Hepatocyte (in vitro differentiated cells): ENCODE results near the gene MRPL41. TPM values are rescaled to one million over a fixed set of nuclear protein-coding genes. Genes with fewer than 3 reads are reported as not detected.

Experiments used
- DNase-seq: peaks from one replicate; pipeline ENCODE4 v3.0.0-alpha.2; 2016; ENCODE audit warnings: low spot score
- H2AFZ ChIP-seq: fragments of 200-600 bp; sonication (generic); 2 replicates; pipeline ENCODE4 v1.6.0; 2016; ENCODE audit warnings: antibody characterized with exemption, mild to moderate bottlenecking
- H3K27ac ChIP-seq: fragments of 200-600 bp; sonication (generic); 2 replicates; pipeline ENCODE4 v1.5.1; 2016; ENCODE audit warnings: mild to moderate bottlenecking
- H3K27me3 ChIP-seq: fragments of 200-600 bp; sonication (generic); 2 replicates; pipeline ENCODE4 v1.6.1; 2016
- H3K36me3 ChIP-seq: fragments of 200-600 bp; sonication (generic); replicated peaks from 2 replicates; pipeline ENCODE4 v1.5.1; 2016; ENCODE audit warnings: low read depth; ENCODE audit not compliant: insufficient read depth
- H3K4me1 ChIP-seq: fragments of 200-600 bp; sonication (generic); 2 replicates; pipeline ENCODE4 v1.5.1; 2016; ENCODE audit warnings: mild to moderate bottlenecking, moderate library complexity; ENCODE audit not compliant: insufficient read depth
- H3K4me2 ChIP-seq: fragments of 200-600 bp; sonication (generic); 2 replicates; pipeline ENCODE4 v1.6.0; 2016
- H3K4me3 ChIP-seq: fragments of 200-600 bp; sonication (generic); 2 replicates; pipeline ENCODE4 v1.5.1; 2016; ENCODE audit warnings: mild to moderate bottlenecking
- H3K79me2 ChIP-seq: fragments of 200-600 bp; sonication (generic); 2 replicates; pipeline ENCODE4 v1.6.0; 2017; ENCODE audit warnings: mild to moderate bottlenecking
- H3K9me2 ChIP-seq: fragments of 200-600 bp; sonication (generic); replicated peaks from 2 replicates; pipeline ENCODE4 v1.6.0; 2017; ENCODE audit warnings: mild to moderate bottlenecking; ENCODE audit not compliant: insufficient read depth
- H3K9me3 ChIP-seq: fragments of 200-600 bp; sonication (generic); 2 replicates; pipeline ENCODE4 v1.5.1; 2016; ENCODE audit warnings: low read depth, mild to moderate bottlenecking
- H4K20me1 ChIP-seq: fragments of 200-600 bp; sonication (generic); 2 replicates; pipeline ENCODE4 v1.6.0; 2016; ENCODE audit warnings: mild to moderate bottlenecking; ENCODE audit not compliant: insufficient read depth, poor library complexity, severe bottlenecking
- EZH2 ChIP-seq: fragments of 200-600 bp; sonication (generic); IDR thresholded peaks from 2 replicates; pipeline ENCODE4 v1.6.1; 2016; ENCODE audit warnings: antibody characterized with exemption, mild to moderate bottlenecking, borderline replicate concordance
- EZH2phosphoT487 ChIP-seq: fragments of 200-600 bp; sonication (generic); IDR thresholded peaks from one replicate; pipeline ENCODE4 v1.6.1; 2018; ENCODE audit warnings: antibody characterized with exemption, mild to moderate bottlenecking, low read depth, moderate library complexity; ENCODE audit not compliant: unreplicated experiment, severe bottlenecking
- WGBS: methylation state at CpG from one replicate; pipeline ENCODE4 v1.1.6; 2016; ENCODE audit warnings: low lambda C conversion rate; ENCODE audit errors: missing lambda C conversion rate; 5-methylcytosine and 5-hydroxymethylcytosine counted together
- polyA plus RNA-seq: library from polyadenylated mRNA; unstranded; fragments of >200 nt; fragmentation: Nextera tagmentation; extraction: Ambion mirVana; gene quantifications from 2 replicates; pipeline ENCODE4 v1.2.1, GENCODE V29; 2016
- total RNA-seq: library from RNA; depleted of rRNA; stranded (reverse); fragments of >200 nt; gene quantifications from 2 replicates; pipeline ENCODE4 v1.2.3, GENCODE V29; 2014
- TF ChIP-seq, protein P1 (sequence below): fragments of 200-600 bp; sonication (generic); IDR thresholded peaks from 2 replicates; pipeline ENCODE4 v1.5.1; 2016; ENCODE audit warnings: antibody characterized with exemption, mild to moderate bottlenecking; ENCODE audit not compliant: poor library complexity

The MRPL41 gene
- total and polyA plus RNA-seq, 2 experiments from 2014 or later, result 36.6 to 86.0 TPM

DNA sequence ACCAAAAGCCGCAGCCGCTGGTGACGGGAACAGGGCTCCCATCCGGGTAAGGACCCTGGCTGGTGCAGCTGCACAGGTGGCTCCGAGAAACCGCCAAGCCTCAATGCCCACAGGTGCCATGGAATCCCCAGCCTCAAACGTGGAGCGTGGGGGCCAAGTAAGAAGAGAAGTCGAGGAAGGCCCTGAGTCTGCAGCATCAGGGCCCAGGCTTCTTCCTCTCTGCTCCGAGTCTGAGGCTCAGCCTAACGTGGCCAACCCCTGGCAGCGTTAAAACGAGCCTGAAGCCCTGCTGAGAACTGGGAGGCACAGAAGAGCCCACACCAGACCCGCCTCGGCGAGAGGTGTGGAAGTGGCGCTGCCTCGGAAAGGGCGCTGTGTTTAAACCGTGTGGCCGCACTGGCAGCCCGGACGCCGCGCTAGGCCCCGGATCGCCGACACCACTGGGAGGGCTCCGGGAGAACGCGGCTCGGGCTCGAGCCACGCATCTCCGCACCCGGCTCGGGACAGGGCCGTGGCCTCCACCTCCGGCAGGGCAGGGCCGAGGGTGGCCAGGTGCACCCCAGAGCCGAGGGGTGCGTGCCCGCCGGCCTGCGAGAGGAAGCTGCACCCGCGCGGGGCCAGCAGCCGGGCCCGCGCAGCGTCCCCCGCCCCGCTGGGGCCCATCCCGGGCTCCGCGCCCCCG, 37.9 kb downstream of the MRPL41 start:
- Histone ChIP-seq H3K79me2 (peaks cover 31% of the 10 kb centered on the region), H3K27ac (peak overlapping the region; percentile 37), H3K9me3 (no peaks in the 10 kb centered on the region), H2AFZ (no peak overlapping the region), H3K4me2 (peak overlapping the region; percentile 98), H3K36me3 (no peaks in the 10 kb centered on the region), H3K27me3 (no peaks in the 10 kb centered on the region), H3K9me2 (no peaks in the 10 kb centered on the region), H3K4me1 (peaks cover 7% of the 10 kb centered on the region), H3K4me3 (peak overlapping the region; percentile 72), H4K20me1 (peaks cover 10% of the 10 kb centered on the region)
- whole genome bisulfite sequencing, result 14% methylated on average over 40 of the region's 58 CpGs
- peak; percentile 48 for DNase-seq
- TF ChIP-seq EZH2phosphoT487 (no peak), EZH2 (no peak)
- TF ChIP-seq, protein P1, sequence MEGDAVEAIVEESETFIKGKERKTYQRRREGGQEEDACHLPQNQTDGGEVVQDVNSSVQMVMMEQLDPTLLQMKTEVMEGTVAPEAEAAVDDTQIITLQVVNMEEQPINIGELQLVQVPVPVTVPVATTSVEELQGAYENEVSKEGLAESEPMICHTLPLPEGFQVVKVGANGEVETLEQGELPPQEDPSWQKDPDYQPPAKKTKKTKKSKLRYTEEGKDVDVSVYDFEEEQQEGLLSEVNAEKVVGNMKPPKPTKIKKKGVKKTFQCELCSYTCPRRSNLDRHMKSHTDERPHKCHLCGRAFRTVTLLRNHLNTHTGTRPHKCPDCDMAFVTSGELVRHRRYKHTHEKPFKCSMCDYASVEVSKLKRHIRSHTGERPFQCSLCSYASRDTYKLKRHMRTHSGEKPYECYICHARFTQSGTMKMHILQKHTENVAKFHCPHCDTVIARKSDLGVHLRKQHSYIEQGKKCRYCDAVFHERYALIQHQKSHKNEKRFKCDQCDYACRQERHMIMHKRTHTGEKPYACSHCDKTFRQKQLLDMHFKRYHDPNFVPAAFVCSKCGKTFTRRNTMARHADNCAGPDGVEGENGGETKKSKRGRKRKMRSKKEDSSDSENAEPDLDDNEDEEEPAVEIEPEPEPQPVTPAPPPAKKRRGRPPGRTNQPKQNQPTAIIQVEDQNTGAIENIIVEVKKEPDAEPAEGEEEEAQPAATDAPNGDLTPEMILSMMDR, result no peak

- TF ChIP-seq EZH2phosphoT487, result no peak
- TF ChIP-seq, protein P1, result no peak
- TF ChIP-seq EZH2, result no peak
- H3K4me1 ChIP-seq, result peaks cover 7% of the 10 kb centered on the region
- no peak overlapping the region for H2AFZ ChIP-seq
- H3K36me3 ChIP-seq, result no peaks in the 10 kb centered on the region
- no peaks in the 10 kb centered on the region for H3K27me3 ChIP-seq
- WGBS, result no CpG with 5 or more reads among the region's 61 CpGs
- peak overlapping the region; percentile 98 for H3K4me2 ChIP-seq
- H4K20me1 ChIP-seq, result peaks cover 10% of the 10 kb centered on the region
- H3K79me2 ChIP-seq, result peaks cover 31% of the 10 kb centered on the region
- DNase-seq, result no peak
- peak overlapping the region; percentile 72 for H3K4me3 ChIP-seq
- no peaks in the 10 kb centered on the region for H3K9me2 ChIP-seq
- H3K9me3 ChIP-seq, result no peaks in the 10 kb centered on the region
- H3K27ac ChIP-seq, result no peak overlapping the region
Observed at GRCh38 chr9:137590123-137590468, 38.4 kb downstream of the MRPL41 start.

GRCh38 chr9:137590469-137591383, 39.0 kb downstream of the MRPL41 start, which contains the start of gene ZMYND19:
Gene ZMYND19 (minus strand): TSS chr9:137590512. CDS start chr9:137590263, 249 bp downstream.
- Histone ChIP-seq H3K4me3 (peak within 1 kb of the TSS; percentile 92), H3K4me2 (peak within 1 kb of the TSS; percentile 98), H3K27me3 (no peaks in the 10 kb centered on the region), H3K27ac (peak within 1 kb of the TSS; percentile 74), H3K9me3 (no peaks in the 10 kb centered on the region), H3K36me3 (no peaks in the 10 kb centered on the region), H3K9me2 (no peaks in the 10 kb centered on the region), H3K79me2 (peaks cover 28% of the 10 kb centered on the region), H4K20me1 (peaks cover 10% of the 10 kb centered on the region), H3K4me1 (peaks cover 7% of the 10 kb centered on the region), H2AFZ (peak within 1 kb of the TSS; percentile 94)
- TF ChIP-seq, protein P1, result no peak
- TF ChIP-seq EZH2phosphoT487 (no peak), EZH2 (no peak)
- DNase-seq, result peak; percentile 97
- WGBS, result 2% methylated on average over 24 of the region's 113 CpGs
